CD14-positive monocyte (primary cell): ENCODE data around the gene SPRING1. TPM values are rescaled to one million over a fixed set of nuclear protein-coding genes. Genes with fewer than 3 reads are reported as not detected.

ENCODE experiments used
- DNase-seq, 3 donors: peaks; one replicate each; pipeline ENCODE4 v3.0.0-alpha.2; 2011 to 2022
- H2AFZ ChIP-seq: 2 replicates; pipeline ENCODE4 v1.6.0; 2012; ENCODE audit warnings: mild to moderate bottlenecking, low read depth, low read length, inconsistent platforms; ENCODE audit not compliant: insufficient read depth, poor library complexity, severe bottlenecking
- H3K27ac ChIP-seq, 2 donors: 1 replicate in 1 of 2; 2 replicates in 1 of 2; pipeline ENCODE4 v1.5.1; 2012 to 2013; ENCODE audit warnings: low read length in 2 of 2, control low read depth in 1 of 2, inconsistent platforms in 1 of 2, low read depth in 1 of 2, mild to moderate bottlenecking in 1 of 2
- H3K27me3 ChIP-seq, 2 donors: one replicate each; pipeline versions ENCODE4 v1.6.0 to v1.6.1; 2011 to 2013; ENCODE audit warnings: low read length in 2 of 2; ENCODE audit not compliant: control insufficient read depth in 2 of 2, insufficient read depth in 2 of 2
- H3K36me3 ChIP-seq, 2 donors: replicated peaks in 1 of 2; 1 replicate in 1 of 2; 2 replicates in 1 of 2; pipeline versions ENCODE4 v1.5.1 to v1.6.1; 2012 to 2013; ENCODE audit warnings: low read length in 2 of 2, control low read depth in 1 of 2, inconsistent platforms in 1 of 2, mild to moderate bottlenecking in 1 of 2; ENCODE audit not compliant: insufficient read depth in 2 of 2, control insufficient read depth in 1 of 2
- H3K4me1 ChIP-seq, 2 donors: 1 replicate in 1 of 2; 2 replicates in 1 of 2; pipeline versions ENCODE4 v1.5.1 to v1.6.1; 2012 to 2013; ENCODE audit warnings: low read length in 2 of 2, control low read depth in 1 of 2, inconsistent platforms in 1 of 2, mild to moderate bottlenecking in 1 of 2, moderate library complexity in 1 of 2; ENCODE audit not compliant: insufficient read depth in 2 of 2, control insufficient read depth in 1 of 2
- H3K4me2 ChIP-seq: replicated peaks from 2 replicates; pipeline ENCODE3; 2012; ENCODE audit warnings: low read length, moderate library complexity, mild to moderate bottlenecking; ENCODE audit not compliant: poor library complexity, severe bottlenecking; ENCODE audit errors: extremely low read depth
- H3K4me3 ChIP-seq, 3 experiments: fragments of 200-600 bp in 1 of 3; sonication (generic) in 1 of 3; replicated peaks in 1 of 3; 1 replicate in 2 of 3; 2 replicates in 1 of 3; pipeline ENCODE4 v1.5.1; 2011 to 2013; ENCODE audit warnings: low read length in 3 of 3, mild to moderate bottlenecking in 3 of 3, control low read depth in 2 of 3, low read depth in 2 of 3, inconsistent platforms in 1 of 3, moderate library complexity in 1 of 3
- H3K79me2 ChIP-seq: 2 replicates; pipeline ENCODE4 v1.6.0; 2012; ENCODE audit warnings: mild to moderate bottlenecking, control low read depth, inconsistent platforms, low read length, moderate library complexity; ENCODE audit not compliant: insufficient read depth
- H3K9ac ChIP-seq: 2 replicates; pipeline ENCODE4 v1.6.0; 2017; ENCODE audit warnings: low read length, mild to moderate bottlenecking; ENCODE audit not compliant: insufficient read depth, poor library complexity, severe bottlenecking
- H3K9me3 ChIP-seq, 2 donors: replicated peaks in 1 of 2; 1 replicate in 1 of 2; 2 replicates in 1 of 2; pipeline versions ENCODE4 v1.5.1 to v1.6.1; 2012 to 2013; ENCODE audit warnings: low read length in 2 of 2, control low read depth in 1 of 2; ENCODE audit not compliant: control insufficient read depth in 1 of 2, insufficient read depth in 1 of 2
- H4K20me1 ChIP-seq: 2 replicates; pipeline ENCODE4 v1.6.0; 2012; ENCODE audit warnings: mild to moderate bottlenecking, low read length, control low read depth, moderate library complexity; ENCODE audit not compliant: insufficient read depth
- H3K27ac Mint-ChIP-seq, 7 donors: one replicate each; pipeline ENCODE4 v1.8.0; 2020; ENCODE audit warnings: mild to moderate bottlenecking in 7 of 7, mixed read lengths in 7 of 7, moderate library complexity in 6 of 7, inconsistent platforms in 2 of 7
- H3K27me3 Mint-ChIP-seq, 3 donors: one replicate each; pipeline ENCODE4 v1.8.0; 2021 to 2022; ENCODE audit warnings: low read depth in 3 of 3, mild to moderate bottlenecking in 3 of 3, mixed read lengths in 3 of 3, moderate library complexity in 3 of 3, inconsistent platforms in 1 of 3
- H3K36me3 Mint-ChIP-seq, 2 donors: one replicate each; pipeline ENCODE4 v1.8.0; 2020; ENCODE audit warnings: mixed read lengths in 2 of 2, inconsistent platforms in 1 of 2, mild to moderate bottlenecking in 1 of 2
- H3K4me1 Mint-ChIP-seq: one replicate; pipeline ENCODE4 v1.8.0; 2020; ENCODE audit warnings: mild to moderate bottlenecking, mixed read lengths
- H3K4me3 Mint-ChIP-seq, 2 donors: one replicate each; pipeline ENCODE4 v1.8.0; 2020; ENCODE audit warnings: mild to moderate bottlenecking in 2 of 2, mixed read lengths in 2 of 2, moderate library complexity in 1 of 2
- H3K9me3 Mint-ChIP-seq, 7 donors: one replicate each; pipeline ENCODE4 v1.8.0; 2020 to 2022; ENCODE audit warnings: mixed read lengths in 7 of 7, mild to moderate bottlenecking in 6 of 7, moderate library complexity in 6 of 7, inconsistent platforms in 2 of 7
- WGBS: methylation state at CpG from one replicate; pipeline ENCODE4 v1.1.5; 2013; ENCODE audit warnings: missing lambda C conversion rate; ENCODE audit not compliant: insufficient coverage; 5-methylcytosine and 5-hydroxymethylcytosine counted together
- intact Hi-C, 2 donors: fragments of 100-400 bp; cut with micrococcal nuclease; formaldehyde crosslinking; loops; one replicate each; pipeline versions ENCODE4 v1.15.0 to v1.15.1; 2023
- polyA plus RNA-seq, 3 donors: library from polyadenylated mRNA; depleted of rRNA in 1 of 3; unstranded in 2 of 3; stranded (reverse) in 1 of 3; fragments of 300-500 nt in 2 of 3; fragments of >200 nt in 1 of 3; fragmentation: Illumina TruSeq in 2 of 3; gene quantifications; 1 replicate in 2 of 3; 2 replicates in 1 of 3; pipeline ENCODE4 v1.2.3, GENCODE V29; 2012 to 2021
- TF ChIP-seq, protein P1 (sequence below): fragments of 200-600 bp; IDR thresholded peaks from one replicate; pipeline ENCODE4 v1.8.0; 2022; ENCODE audit warnings: antibody characterized with exemption, mild to moderate bottlenecking

SPRING1 gene
- polyA plus RNA-seq, 3 donors: 6.3 to 19.3 (median 15.6) TPM

DNA sequence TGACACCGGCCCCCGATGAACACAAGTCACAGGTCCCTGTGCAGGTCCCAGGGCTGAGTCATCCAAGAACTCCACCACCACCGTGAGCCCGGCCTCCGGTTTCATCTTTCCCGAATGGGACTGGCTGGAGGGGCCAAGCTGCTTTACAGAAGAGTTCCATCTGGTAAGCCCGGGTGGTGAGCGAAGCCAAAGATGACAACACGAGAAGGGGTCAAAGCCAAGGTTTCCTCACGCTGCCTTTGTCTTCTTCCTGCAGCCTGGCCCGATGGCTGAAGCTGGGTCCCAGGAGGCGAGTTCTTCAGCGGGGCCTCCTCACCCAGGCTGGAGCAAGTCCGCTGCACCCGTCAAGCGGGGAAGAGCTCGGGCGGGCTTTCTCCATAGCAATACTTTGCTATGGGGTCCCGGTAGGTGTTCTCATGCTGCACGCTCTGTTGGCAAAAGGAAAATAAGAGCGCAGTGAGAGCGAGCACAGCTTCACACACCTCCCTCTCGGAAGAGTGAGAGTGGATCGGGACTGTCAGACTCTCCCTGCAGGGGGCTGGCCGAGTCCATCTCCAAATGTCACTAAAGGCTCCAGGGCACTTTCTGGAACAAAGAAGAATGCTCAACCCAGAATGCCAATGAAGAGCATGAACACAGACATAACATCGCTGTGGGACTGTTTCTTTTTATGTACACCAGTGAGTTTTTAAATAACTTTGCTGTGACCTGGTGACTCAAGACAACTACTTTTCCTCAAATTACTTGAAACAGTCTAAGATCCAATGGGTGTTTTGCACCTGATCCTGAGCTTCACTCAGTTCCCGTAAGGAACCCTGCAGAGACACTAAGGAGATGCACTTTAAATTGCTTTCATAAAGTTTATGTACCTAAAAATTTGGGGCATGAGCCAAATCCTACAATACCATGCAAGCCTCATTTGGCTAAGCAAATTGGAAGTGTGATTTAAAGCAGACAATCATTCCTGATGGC is 20.1 kb downstream of the SPRING1 start:
- Histone ChIP-seq H3K36me3 (peaks cover 70 to 89% of the 10 kb centered on the region in 2 donors), H3K4me3 (no peak overlapping the region), H3K9me3 (no peaks in the 10 kb centered on the region), H3K4me2 (no peak overlapping the region), H3K27me3 (no peaks in the 10 kb centered on the region), H3K79me2 (no peaks in the 10 kb centered on the region), H4K20me1 (no peaks in the 10 kb centered on the region), H3K9ac (no peak overlapping the region), H3K27ac (no peak overlapping the region), H2AFZ (no peak overlapping the region), H3K4me1 (no peaks in the 10 kb centered on the region)
- Mint-ChIP-seq H3K9me3 (no peaks in the 10 kb centered on the region), H3K4me1 (no peaks in the 10 kb centered on the region), H3K36me3 (peaks cover 76 to 87% of the 10 kb centered on the region in 2 donors), H3K4me3 (no peak overlapping the region), H3K27me3 (no peaks in the 10 kb centered on the region), H3K27ac (no peak overlapping the region)
- intact Hi-C loops: no loop called here
- TF ChIP-seq, protein P1, sequence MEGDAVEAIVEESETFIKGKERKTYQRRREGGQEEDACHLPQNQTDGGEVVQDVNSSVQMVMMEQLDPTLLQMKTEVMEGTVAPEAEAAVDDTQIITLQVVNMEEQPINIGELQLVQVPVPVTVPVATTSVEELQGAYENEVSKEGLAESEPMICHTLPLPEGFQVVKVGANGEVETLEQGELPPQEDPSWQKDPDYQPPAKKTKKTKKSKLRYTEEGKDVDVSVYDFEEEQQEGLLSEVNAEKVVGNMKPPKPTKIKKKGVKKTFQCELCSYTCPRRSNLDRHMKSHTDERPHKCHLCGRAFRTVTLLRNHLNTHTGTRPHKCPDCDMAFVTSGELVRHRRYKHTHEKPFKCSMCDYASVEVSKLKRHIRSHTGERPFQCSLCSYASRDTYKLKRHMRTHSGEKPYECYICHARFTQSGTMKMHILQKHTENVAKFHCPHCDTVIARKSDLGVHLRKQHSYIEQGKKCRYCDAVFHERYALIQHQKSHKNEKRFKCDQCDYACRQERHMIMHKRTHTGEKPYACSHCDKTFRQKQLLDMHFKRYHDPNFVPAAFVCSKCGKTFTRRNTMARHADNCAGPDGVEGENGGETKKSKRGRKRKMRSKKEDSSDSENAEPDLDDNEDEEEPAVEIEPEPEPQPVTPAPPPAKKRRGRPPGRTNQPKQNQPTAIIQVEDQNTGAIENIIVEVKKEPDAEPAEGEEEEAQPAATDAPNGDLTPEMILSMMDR: no peak
- WGBS: 97% methylated on average over 21 of the region's 27 CpGs
- DNase-seq: no peak

DNA sequence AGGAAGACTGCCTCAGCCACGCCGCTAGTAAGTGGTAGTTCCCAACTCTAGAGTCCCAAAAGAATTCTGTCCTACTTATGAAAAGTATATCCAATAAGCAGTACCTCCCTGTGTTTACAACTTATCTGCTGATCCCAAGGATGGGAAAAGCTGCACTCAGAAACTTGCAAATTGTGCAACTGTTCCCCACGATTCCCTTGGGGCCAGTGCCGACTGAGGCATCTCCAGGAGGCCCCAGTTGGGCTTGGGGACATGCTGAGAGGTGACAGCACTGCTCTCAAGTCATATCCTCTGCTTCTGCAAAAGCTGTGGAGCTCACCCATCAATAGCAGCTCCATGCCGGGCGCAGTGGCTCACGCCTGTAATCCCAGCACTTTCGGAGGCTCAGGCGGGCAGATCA is 23.7 kb downstream of the SPRING1 start:
- Mint-ChIP-seq H3K4me3 (no peak overlapping the region), H3K4me1 (peaks cover 1% of the 10 kb centered on the region), H3K27me3 (peaks cover 11 to 18% (median 16%) of the 10 kb centered on the region in 3 donors), H3K36me3 (peaks cover 52 to 61% of the 10 kb centered on the region in 2 donors), H3K27ac (no peak overlapping the region), H3K9me3 (no peaks in the 10 kb centered on the region)
- Histone ChIP-seq H3K27ac (no peak overlapping the region), H3K79me2 (no peaks in the 10 kb centered on the region), H2AFZ (no peak overlapping the region), H3K4me1 (peaks cover 1 to 2% of the 10 kb centered on the region in 2 donors), H3K9me3 (no peaks in the 10 kb centered on the region), H4K20me1 (no peaks in the 10 kb centered on the region), H3K36me3 (peaks cover 41 to 62% of the 10 kb centered on the region in 2 donors), H3K4me2 (no peak overlapping the region), H3K9ac (no peak overlapping the region), H3K4me3 (no peak overlapping the region), H3K27me3 (peaks cover 13 to 16% of the 10 kb centered on the region in 2 donors)
- TF ChIP-seq, protein P1: no peak
- intact Hi-C loops: no loop called here
- no peak for DNase-seq
- WGBS: 92% methylated on average over 5 of the region's 9 CpGs
